IPS DF 6.9 (cell line): Measurements from ENCODE around the gene TMEM43.

Experiments used
- DNase-seq: peaks from one replicate; pipeline ENCODE4 v3.0.0-alpha.2; 2013; ENCODE audit warnings: low read depth, low spot score
- H3K27ac ChIP-seq: one replicate; pipeline ENCODE4 v1.5.1; 2013; ENCODE audit warnings: low read length, control low read depth
- H3K27me3 ChIP-seq: 2 replicates; pipeline ENCODE4 v1.6.1; 2013; ENCODE audit warnings: mild to moderate bottlenecking, low read length; ENCODE audit not compliant: control insufficient read depth, insufficient read depth
- H3K36me3 ChIP-seq: 2 replicates; pipeline ENCODE4 v1.6.1; 2013; ENCODE audit warnings: low read length; ENCODE audit not compliant: control insufficient read depth, insufficient read depth
- H3K4me1 ChIP-seq: 2 replicates; pipeline ENCODE4 v1.6.1; 2013; ENCODE audit warnings: low read length; ENCODE audit not compliant: control insufficient read depth, insufficient read depth
- H3K4me3 ChIP-seq: 2 replicates; pipeline ENCODE4 v1.5.1; 2013; ENCODE audit warnings: mild to moderate bottlenecking, low read length
- H3K9me3 ChIP-seq: 2 replicates; pipeline ENCODE4 v1.6.1; 2013; ENCODE audit warnings: low read length, inconsistent platforms; ENCODE audit not compliant: control insufficient read depth, insufficient read depth
- WGBS: extraction: QIAGEN DNeasy Blood & Tissue Kit; methylation state at CpG from one replicate; pipeline ENCODE4 v1.1.7; 2013; ENCODE audit warnings: mixed read lengths, missing lambda C conversion rate; ENCODE audit not compliant: insufficient read length, insufficient coverage; 5-methylcytosine and 5-hydroxymethylcytosine counted together

Gene TMEM43

DNA sequence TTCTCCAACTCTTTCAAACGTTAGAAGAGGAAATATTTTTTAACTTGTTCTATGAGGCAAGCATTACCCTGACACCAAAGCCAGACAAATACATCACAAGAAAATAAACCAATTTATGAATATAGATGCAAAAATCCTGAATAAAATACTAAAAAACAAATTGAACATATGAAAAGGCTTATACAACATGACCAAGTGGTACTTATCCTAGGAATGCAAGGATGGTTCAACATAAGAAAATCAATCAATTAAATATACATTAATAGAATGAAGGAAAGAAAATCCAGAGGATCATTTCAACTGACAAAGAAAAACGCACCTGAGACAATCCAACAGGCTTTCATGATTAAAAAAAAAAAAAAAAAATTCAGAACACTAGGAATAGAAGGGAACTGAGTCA, 36.4 kb downstream of the TMEM43 start:
- WGBS: no CpG with 5 or more reads among the region's 2 CpGs
- no peak overlapping the region for H3K4me3 ChIP-seq
- H3K27ac ChIP-seq: no peak overlapping the region
- no peaks in the 10 kb centered on the region for H3K27me3 ChIP-seq
- no peaks in the 10 kb centered on the region for H3K4me1 ChIP-seq
- no peak for DNase-seq
- no peaks in the 10 kb centered on the region; the same call in 1 of the 2 replicates for H3K9me3 ChIP-seq
- peaks cover 39% of the 10 kb centered on the region for H3K36me3 ChIP-seq

DNA sequence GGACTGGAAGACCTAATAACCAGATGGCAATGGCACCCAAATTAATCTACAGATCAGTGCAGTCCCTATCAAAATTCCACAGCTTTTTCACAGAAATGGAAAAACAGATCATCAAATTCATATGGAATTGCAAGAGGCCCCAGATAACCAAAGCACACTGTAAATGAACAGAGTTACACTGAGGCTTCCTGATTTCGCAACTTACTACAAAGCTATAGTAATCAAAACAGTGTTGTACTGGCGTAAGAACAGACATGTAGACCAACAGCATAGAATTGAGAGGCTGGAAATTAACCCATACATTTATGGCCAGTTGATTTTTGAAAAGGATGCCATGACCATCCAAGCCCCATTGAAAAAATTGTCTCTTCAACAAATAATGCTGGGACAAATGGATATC, 37.3 kb downstream of the TMEM43 start:
- peaks cover 41% of the 10 kb centered on the region for H3K36me3 ChIP-seq
- H3K4me3 ChIP-seq: no peak overlapping the region
- WGBS: no CpG with 5 or more reads among the region's 2 CpGs
- H3K27ac ChIP-seq: no peak overlapping the region
- no peaks in the 10 kb centered on the region for H3K27me3 ChIP-seq
- DNase-seq: no peak
- no peaks in the 10 kb centered on the region; the same call in 1 of the 2 replicates for H3K9me3 ChIP-seq
- H3K4me1 ChIP-seq: no peaks in the 10 kb centered on the region

DNA sequence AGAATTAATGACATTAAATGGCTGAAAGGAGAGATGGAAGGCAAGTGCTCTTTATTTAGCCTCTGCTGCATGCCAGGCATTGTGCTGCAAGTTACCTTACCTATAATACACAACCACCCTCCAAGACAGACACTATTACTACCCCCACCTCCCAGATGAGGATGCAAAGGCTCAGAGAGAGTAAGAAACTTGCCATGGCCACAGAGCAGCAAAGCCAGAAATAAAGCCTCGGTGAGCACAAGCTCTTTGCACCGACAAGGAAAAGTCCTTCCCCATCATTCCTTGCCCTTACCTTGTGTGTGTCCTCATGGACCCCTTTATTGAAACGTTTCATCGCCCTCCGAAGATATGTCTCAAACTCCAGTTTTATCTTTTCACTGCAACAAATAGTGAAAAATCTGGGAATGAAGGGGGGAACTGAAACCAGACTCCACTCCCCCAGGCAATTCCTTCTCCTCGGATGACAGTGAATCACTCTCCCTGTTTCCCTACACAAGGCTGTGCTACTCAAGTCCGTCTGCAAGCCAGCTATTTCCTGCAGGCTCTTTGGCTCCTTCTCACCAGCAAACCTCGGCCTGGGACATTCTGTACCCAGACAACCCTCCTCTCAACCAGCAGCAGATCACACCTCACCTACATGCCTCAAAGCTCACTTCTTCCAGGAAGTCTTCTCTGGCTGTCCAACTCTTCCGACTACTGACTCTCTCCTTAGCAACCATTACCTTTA, 42.2 kb downstream of the TMEM43 start:
- Histone ChIP-seq H3K4me3 (no peak overlapping the region), H3K36me3 (peaks cover 35% of the 10 kb centered on the region), H3K4me1 (no peaks in the 10 kb centered on the region), H3K9me3 (no peaks in the 10 kb centered on the region; the same call in 1 of the 2 replicates), H3K27me3 (no peaks in the 10 kb centered on the region), H3K27ac (no peak overlapping the region)
- DNase-seq: no peak
- no CpG with 5 or more reads among the region's 9 CpGs for WGBS

DNA sequence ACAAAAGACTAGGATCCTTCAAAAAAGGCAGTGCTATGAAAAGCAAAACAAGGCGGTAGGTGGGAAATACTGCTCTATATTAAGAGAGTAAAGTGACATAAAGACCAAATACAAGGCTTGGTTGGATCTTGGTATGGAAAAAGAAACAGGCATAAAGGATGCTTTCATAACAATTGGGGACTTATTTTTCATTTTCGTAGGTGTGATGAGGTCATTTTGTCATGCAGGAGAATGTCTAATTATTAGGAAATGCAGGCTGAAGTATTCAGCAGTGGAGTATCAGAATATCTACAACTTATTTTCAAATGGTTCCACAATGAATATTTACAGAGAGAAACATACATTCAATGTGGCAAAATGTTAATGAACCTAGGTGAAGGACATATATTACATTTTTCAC, 44.6 kb downstream of the TMEM43 start:
- no peak overlapping the region for H3K4me3 ChIP-seq
- no peaks in the 10 kb centered on the region for H3K9me3 ChIP-seq
- H3K27ac ChIP-seq: no peak overlapping the region
- no peak for DNase-seq
- peaks cover 33% of the 10 kb centered on the region for H3K36me3 ChIP-seq
- H3K27me3 ChIP-seq: no peaks in the 10 kb centered on the region
- no peaks in the 10 kb centered on the region for H3K4me1 ChIP-seq
- WGBS: no CpG with 5 or more reads among the region's 2 CpGs

DNA sequence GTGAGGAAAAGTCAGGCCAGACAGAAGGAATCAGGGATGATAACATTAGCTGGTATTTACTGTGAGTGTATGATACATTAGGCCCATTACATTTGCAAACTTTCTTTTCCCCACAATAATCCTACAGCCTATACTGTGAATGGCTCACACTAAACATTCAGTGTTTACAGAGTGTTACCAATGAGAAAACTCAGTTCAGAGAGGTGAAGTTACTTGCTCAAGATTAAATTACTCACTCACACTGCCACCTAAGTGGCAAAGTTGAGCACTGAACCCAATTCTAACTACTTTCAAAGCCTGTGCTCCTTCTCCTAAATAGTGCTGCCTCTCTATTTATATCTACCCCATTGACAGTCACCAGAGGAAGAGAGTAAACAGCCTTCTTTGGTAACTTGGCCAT, 45.0 kb downstream of the TMEM43 start:
- Histone ChIP-seq H3K4me3 (no peak overlapping the region), H3K36me3 (peaks cover 29% of the 10 kb centered on the region), H3K4me1 (no peaks in the 10 kb centered on the region), H3K27ac (no peak overlapping the region), H3K27me3 (no peaks in the 10 kb centered on the region), H3K9me3 (no peaks in the 10 kb centered on the region)
- DNase-seq: no peak

DNA sequence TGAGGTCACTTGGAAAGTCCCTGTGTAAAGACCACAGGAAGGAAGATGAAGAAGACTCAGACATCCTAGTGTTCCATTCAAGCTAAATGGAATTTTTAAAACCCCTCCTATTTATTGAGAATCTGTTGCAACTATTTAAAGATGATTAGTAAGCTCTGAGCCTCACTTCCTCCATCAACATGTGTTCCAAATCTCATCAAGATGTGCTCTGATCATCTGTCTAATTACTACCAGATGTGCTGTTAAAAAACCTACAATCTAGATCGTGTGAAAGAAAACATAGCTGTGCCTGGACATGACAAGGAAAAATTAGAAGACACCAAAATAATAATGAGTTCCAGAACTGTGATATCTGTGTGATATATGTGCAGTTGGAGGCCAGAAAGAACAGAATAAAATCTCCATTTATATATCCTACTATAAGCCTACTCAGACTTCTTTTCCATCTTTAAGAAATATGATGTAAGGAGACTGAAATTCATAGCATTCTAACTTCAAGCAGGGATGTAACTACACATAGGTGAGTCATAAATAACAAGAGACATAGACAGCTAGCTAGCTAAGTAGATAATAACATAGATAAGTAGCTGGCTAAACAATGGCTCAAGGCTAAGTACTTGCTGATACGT, 45.8 kb downstream of the TMEM43 start:
- H3K27me3 ChIP-seq: no peaks in the 10 kb centered on the region
- H3K27ac ChIP-seq: no peak overlapping the region
- no peak overlapping the region for H3K4me3 ChIP-seq
- no peaks in the 10 kb centered on the region for H3K4me1 ChIP-seq
- H3K36me3 ChIP-seq: peaks cover 23% of the 10 kb centered on the region
- no CpG with 5 or more reads among the region's 2 CpGs for WGBS
- no peaks in the 10 kb centered on the region for H3K9me3 ChIP-seq
- DNase-seq: no peak

DNA sequence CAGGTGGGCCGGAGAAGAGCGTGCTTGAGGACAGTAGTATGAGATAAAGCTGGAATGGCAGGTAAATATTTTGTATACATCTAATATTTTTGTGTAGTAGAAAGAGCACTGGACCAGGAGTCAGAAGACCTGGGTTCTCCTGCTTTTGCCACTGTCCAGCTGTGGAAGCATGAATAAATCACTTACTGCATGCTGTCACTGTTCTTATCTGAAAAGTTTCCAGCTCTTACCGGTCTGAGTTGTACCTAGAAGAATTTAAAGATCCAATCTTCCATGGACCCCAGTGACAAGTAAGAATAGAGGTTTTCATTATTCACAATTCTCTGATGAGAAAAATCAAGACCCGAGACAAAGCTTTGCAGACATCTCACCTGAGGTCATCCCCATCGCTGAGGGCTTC, 47.6 kb downstream of the TMEM43 start:
- no peak overlapping the region for H3K4me3 ChIP-seq
- H3K4me1 ChIP-seq: no peaks in the 10 kb centered on the region
- DNase-seq: no peak
- no peak overlapping the region for H3K27ac ChIP-seq
- peaks cover 14% of the 10 kb centered on the region; the same call in 1 of the 2 replicates for H3K36me3 ChIP-seq
- WGBS: no CpG with 5 or more reads among the region's 5 CpGs
- no peaks in the 10 kb centered on the region for H3K9me3 ChIP-seq
- no peaks in the 10 kb centered on the region for H3K27me3 ChIP-seq

DNA sequence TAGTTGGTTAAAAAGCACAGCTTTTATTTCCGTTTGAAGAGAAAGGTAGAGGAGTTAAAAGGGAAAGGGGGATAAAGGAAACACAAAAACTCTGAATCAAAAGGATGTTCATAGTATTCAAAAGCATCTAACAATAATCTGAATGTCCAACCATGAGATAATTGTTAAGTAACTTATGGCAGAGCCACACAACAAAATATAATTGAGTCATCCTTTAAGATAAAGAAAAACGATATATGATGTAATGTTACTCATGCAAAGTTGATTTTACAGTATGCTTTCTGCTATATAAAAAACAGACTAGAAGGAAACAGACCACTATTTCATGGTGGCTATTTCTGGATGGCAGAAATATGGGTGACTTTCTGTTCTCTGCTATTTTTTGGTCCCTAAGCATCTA, 49.6 kb downstream of the TMEM43 start:
- no CpG with 5 or more reads among the region's 2 CpGs for WGBS
- DNase-seq: no peak
- H3K27ac ChIP-seq: no peak overlapping the region
- H3K9me3 ChIP-seq: no peaks in the 10 kb centered on the region
- H3K27me3 ChIP-seq: no peaks in the 10 kb centered on the region
- peaks cover 8% of the 10 kb centered on the region; the same call in 1 of the 2 replicates for H3K36me3 ChIP-seq
- H3K4me1 ChIP-seq: no peaks in the 10 kb centered on the region
- no peak overlapping the region for H3K4me3 ChIP-seq

DNA sequence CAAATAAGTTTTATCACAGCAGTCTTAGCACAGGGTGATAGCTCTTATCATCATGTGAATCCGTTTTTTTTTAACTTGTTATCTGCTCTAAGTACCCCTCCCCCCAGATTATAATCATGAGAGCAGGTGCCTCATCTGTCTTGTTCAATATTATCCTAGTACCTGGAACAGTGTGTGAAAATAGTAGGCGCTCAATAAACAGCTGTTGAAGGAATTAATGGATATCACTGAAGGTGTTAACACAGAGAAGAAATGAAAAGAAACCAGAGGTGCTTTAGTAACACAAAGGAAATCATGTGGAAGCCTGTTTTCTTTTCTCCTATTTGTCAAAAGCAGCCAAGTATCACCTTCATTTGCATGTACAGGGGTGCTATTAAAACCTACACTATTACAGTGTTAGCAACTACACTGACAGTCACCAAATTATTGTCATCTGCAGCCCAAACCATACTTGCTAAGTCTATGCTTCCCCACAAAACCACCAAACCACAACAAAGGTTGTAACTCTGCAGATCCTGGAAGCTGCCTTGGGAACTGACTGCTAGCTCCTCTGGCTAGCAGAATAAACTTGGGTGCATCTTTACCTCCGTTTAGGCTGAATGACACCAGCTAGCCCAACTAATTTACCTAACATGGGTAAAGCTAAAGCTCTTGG, 50.7 kb downstream of the TMEM43 start:
- WGBS: no CpG with 5 or more reads among the region's 3 CpGs
- no peak for DNase-seq
- no peak overlapping the region for H3K4me3 ChIP-seq
- no peak overlapping the region for H3K27ac ChIP-seq
- no peaks in the 10 kb centered on the region for H3K9me3 ChIP-seq
- peaks cover 6% of the 10 kb centered on the region; the same call in 1 of the 2 replicates for H3K36me3 ChIP-seq
- no peaks in the 10 kb centered on the region for H3K4me1 ChIP-seq
- no peaks in the 10 kb centered on the region for H3K27me3 ChIP-seq

DNA sequence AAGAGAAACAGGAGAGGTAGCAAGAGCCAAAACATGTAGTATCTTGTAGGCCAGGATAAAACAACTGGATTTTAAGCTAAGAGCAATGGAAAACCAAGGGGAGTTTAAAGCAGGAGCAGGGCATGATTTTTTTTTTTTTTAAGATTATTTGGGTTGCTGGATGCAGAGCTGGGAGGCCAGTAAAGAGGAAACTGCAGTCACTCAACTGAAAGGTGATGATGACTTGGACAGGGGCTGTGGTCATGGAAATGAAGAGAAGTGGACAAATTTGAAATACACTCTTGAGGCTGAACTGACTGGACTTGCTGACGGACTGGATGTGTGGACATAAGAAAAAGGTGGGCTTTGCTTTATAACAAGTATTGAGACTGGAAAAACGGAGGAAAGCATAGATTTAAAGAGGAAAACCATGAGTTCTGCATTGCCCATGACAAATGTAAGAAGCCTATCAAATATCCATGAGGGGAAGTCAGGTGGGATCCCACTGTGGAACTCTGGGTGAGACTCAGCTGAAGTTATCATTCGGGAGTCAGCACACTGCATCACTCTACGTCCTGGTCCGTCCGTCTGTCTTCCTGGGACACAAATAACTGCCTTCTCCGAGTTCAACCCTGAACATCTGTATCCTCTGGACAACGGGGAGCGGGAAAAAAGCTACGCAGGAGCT, 52.9 kb downstream of the TMEM43 start:
- DNase-seq: no peak
- H3K36me3 ChIP-seq: no peaks in the 10 kb centered on the region
- peak overlapping the region; percentile 77 for H3K4me3 ChIP-seq
- no peaks in the 10 kb centered on the region for H3K4me1 ChIP-seq
- no peaks in the 10 kb centered on the region for H3K9me3 ChIP-seq
- WGBS: no CpG with 5 or more reads among the region's 10 CpGs
- no peaks in the 10 kb centered on the region for H3K27me3 ChIP-seq
- no peak overlapping the region for H3K27ac ChIP-seq
